ENCODE results near the gene PHRF1.
A peak's percentile ranks its signal among the peaks of the same experiment; 100 is the strongest.

Gene PHRF1

GRCh38 chr11:537622-538430, 38.4 kb upstream of the PHRF1 start:
- no peak for DNase-seq

- no peak for DNase-seq
Measured at GRCh38 chr11:538431-539051, 37.7 kb upstream of the PHRF1 start.

GRCh38 chr11:539971-540481, 36.2 kb upstream of the PHRF1 start:
- no peak for DNase-seq

GRCh38 chr11:540583-541432, 35.5 kb upstream of the PHRF1 start:
- no peak for DNase-seq

- no peak for DNase-seq
Measured at GRCh38 chr11:541433-541885, 34.8 kb upstream of the PHRF1 start.

GRCh38 chr11:544817-545166, 31.5 kb upstream of the PHRF1 start:
- DNase-seq: no peak

- no peak for DNase-seq
Measured at GRCh38 chr11:545171-545570, 31.1 kb upstream of the PHRF1 start.

- DNase-seq: no peak
Measured at GRCh38 chr11:548700-549603, 27.3 kb upstream of the PHRF1 start.

GRCh38 chr11:550021-550745, 26.1 kb upstream of the PHRF1 start:
- DNase-seq: no peak

- DNase-seq: no peak
Measured at GRCh38 chr11:550746-551085, 25.6 kb upstream of the PHRF1 start.

- no peak for DNase-seq
Measured at GRCh38 chr11:551131-551530, 25.1 kb upstream of the PHRF1 start.

- no peak for DNase-seq
Measured at GRCh38 chr11:551596-551995, 24.7 kb upstream of the PHRF1 start.

GRCh38 chr11:553083-553987, 22.9 kb upstream of the PHRF1 start:
- no peak for DNase-seq

GRCh38 chr11:553988-554340, 22.3 kb upstream of the PHRF1 start:
- DNase-seq: no peak

GRCh38 chr11:554428-555226, 21.6 kb upstream of the PHRF1 start:
- DNase-seq: peak in 1 of 2 donors; percentile 10

GRCh38 chr11:555227-555779, 21.0 kb upstream of the PHRF1 start:
- DNase-seq: no peak

- DNase-seq: no peak
Measured at GRCh38 chr11:555780-556661, 20.2 kb upstream of the PHRF1 start.

- DNase-seq: no peak
Measured at GRCh38 chr11:556662-557256, 19.5 kb upstream of the PHRF1 start.

All from hippocampal formation (tissue), 2 donors.